ENCODE results near the gene CDCP2. TPM values are rescaled to one million over a fixed set of nuclear protein-coding genes. Genes with fewer than 3 reads are reported as not detected.

The CDCP2 gene
- total and polyA plus RNA-seq, 12 donors: 0.03 to 0.11 TPM; not detected in 10

DNA sequence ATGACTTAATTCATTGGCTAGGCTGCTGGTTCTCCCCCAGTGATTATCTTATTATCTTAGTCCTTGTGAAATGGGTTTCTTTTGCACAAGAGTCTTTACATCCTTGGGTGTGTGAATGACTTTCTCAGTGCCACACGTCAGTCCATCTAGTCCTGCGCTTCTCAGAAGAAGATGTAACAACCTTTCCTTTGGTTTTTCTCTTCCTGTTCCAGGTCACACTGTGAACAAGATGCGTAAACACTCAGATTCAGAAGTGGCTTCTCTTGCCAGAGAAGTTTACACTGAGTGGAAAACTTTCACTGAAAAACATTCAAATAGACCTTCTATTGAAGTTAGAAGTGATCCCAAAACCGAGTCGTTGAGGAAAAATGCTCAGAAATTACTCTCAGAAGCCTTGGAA, 64.4 kb downstream of the CDCP2 start:
- Histone ChIP-seq H3K27ac (no peak overlapping the region), H3K27me3 (no peaks in the 10 kb centered on the region), H3K9me3 (no peaks in the 10 kb centered on the region), H3K4me1 (no peaks in the 10 kb centered on the region), H3K36me3 (peaks cover 0 to 36% (median 0%) of the 10 kb centered on the region in 9 donors), H3K4me3 (no peak overlapping the region)
- intact Hi-C loops (cut with DNase I): no loop called here
- 92 to 96% methylated on average over 5 of the region's 5 CpGs for WGBS, 2 donors
- DNase-seq (no peak), ATAC-seq (no peak)
- TF ChIP-seq, protein P1, sequence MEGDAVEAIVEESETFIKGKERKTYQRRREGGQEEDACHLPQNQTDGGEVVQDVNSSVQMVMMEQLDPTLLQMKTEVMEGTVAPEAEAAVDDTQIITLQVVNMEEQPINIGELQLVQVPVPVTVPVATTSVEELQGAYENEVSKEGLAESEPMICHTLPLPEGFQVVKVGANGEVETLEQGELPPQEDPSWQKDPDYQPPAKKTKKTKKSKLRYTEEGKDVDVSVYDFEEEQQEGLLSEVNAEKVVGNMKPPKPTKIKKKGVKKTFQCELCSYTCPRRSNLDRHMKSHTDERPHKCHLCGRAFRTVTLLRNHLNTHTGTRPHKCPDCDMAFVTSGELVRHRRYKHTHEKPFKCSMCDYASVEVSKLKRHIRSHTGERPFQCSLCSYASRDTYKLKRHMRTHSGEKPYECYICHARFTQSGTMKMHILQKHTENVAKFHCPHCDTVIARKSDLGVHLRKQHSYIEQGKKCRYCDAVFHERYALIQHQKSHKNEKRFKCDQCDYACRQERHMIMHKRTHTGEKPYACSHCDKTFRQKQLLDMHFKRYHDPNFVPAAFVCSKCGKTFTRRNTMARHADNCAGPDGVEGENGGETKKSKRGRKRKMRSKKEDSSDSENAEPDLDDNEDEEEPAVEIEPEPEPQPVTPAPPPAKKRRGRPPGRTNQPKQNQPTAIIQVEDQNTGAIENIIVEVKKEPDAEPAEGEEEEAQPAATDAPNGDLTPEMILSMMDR (IDR thresholded peaks at IDR 0.05): no peak

DNA sequence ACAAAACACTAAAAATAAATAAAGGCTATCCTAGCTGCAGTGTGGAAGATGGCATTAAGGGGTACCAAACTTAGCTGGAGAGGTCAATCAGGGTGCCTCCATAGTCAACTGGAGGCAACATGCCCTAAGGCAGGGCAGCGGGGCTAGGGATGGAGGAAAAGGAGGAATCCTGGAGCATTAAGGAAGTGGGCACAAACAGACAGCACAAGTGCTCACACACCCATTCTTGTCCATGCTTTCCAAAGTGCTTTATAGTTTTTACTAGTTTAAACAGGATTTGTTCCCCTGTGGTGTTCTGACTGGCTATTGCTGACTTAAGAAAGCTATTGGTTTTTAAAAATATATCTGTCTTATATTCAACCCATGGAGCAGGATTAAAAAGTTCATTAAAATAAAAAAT, 66.0 kb downstream of the CDCP2 start:
- TF ChIP-seq, protein P1 (IDR thresholded peaks at IDR 0.05): no peak
- intact Hi-C loops (cut with DNase I): no loop called here
- no peak overlapping the region for H3K4me3 ChIP-seq
- H3K36me3 ChIP-seq: peaks cover 0 to 36% (median 0%) of the 10 kb centered on the region in 9 donors
- no peaks in the 10 kb centered on the region for H3K4me1 ChIP-seq
- ATAC-seq: no peak
- DNase-seq: no peak
- WGBS, 2 donors: 93 to 100% methylated on average over 1 of the region's 1 CpG
- no peaks in the 10 kb centered on the region for H3K27me3 ChIP-seq
- H3K9me3 ChIP-seq: no peaks in the 10 kb centered on the region
- H3K27ac ChIP-seq: no peak overlapping the region

DNA sequence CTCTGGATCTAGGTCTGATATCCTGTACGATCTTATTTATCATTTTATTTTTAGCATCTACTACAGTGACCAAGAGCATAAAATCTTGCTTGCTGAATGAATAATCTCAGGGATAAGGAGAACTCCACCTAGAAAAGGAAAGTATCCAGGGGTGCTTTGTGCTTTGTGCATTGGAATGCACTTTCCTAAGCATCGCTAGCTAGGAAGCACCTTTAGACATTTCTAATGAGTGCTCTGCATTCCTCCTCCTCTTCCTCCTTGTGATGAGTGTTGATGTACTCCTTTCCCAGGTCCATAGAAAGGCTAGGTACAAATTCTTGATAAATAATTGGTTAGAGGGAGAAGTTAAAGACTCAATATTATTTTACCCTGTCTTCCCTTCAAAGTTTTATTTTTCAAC, 68.0 kb downstream of the CDCP2 start:
- Histone ChIP-seq H3K4me1 (no peaks in the 10 kb centered on the region), H3K9me3 (no peaks in the 10 kb centered on the region), H3K27ac (no peak overlapping the region), H3K36me3 (peaks cover 0 to 27% (median 0%) of the 10 kb centered on the region in 9 donors), H3K4me3 (no peak overlapping the region), H3K27me3 (no peaks in the 10 kb centered on the region)
- WGBS, 2 donors: 91 to 93% methylated on average over 2 of the region's 2 CpGs
- intact Hi-C loops (cut with DNase I): no loop called here
- TF ChIP-seq, protein P1 (IDR thresholded peaks at IDR 0.05): no peak
- DNase-seq (no peak), ATAC-seq (no peak)

Other genes with a start within 250 kb of the CDCP2 start
- 10 to 100 TPM in 6 of 10 donors, 1 to 10 TPM in 4; 7.8 to 16.0 (median 10.7) TPM for gene IFT25, start 207.3 kb downstream of the CDCP2 start, total RNA-seq
- gene IFT25, start 207.3 kb downstream of the CDCP2 start, polyA plus RNA-seq: 10 to 100 TPM in 1 of 2 donors, 1 to 10 TPM in 1; 9.9 to 12.3 TPM
- 10 to 100 TPM; 10.4 to 16.5 (median 14.8) TPM for gene LRRC42, start 206.7 kb downstream of the CDCP2 start, total RNA-seq
- 10 to 100 TPM in 1 of 2 donors, 1 to 10 TPM in 1; 2.9 to 13.2 TPM for gene LRRC42, start 206.7 kb downstream of the CDCP2 start, polyA plus RNA-seq
- not detected for gene LDLRAD1, start 134.8 kb downstream of the CDCP2 start, total RNA-seq
- not detected for gene LDLRAD1, start 134.8 kb downstream of the CDCP2 start, polyA plus RNA-seq
- 100 to 1,000 TPM; 285 to 474 (median 345) TPM for gene TMEM59, start 99.8 kb downstream of the CDCP2 start, total RNA-seq
- 100 to 1,000 TPM in 1 of 2 donors, 10 to 100 TPM in 1; 98.2 to 231 TPM for gene TMEM59, start 99.8 kb downstream of the CDCP2 start, polyA plus RNA-seq
- 1 to 10 TPM; 2.3 to 5.9 (median 4.1) TPM for gene TCEANC2, start 99.4 kb downstream of the CDCP2 start, total RNA-seq
- 1 to 10 TPM; 1.4 to 2.6 TPM for gene TCEANC2, start 99.4 kb downstream of the CDCP2 start, polyA plus RNA-seq
- gene CYB5RL, start 47.0 kb upstream of the CDCP2 start, total RNA-seq: 1 to 10 TPM; 3.2 to 8.3 (median 5.8) TPM
- gene CYB5RL, start 47.0 kb upstream of the CDCP2 start, polyA plus RNA-seq: 1 to 10 TPM in 1 of 2 donors, under 1 TPM in 1; 0.99 to 2.5 TPM
- gene MRPL37, start 47.2 kb upstream of the CDCP2 start, total RNA-seq: 10 to 100 TPM; 82.2 to 97.4 (median 90.2) TPM
- 10 to 100 TPM; 33.0 to 75.2 TPM for gene MRPL37, start 47.2 kb upstream of the CDCP2 start, polyA plus RNA-seq